HEK293T (cell line): ENCODE data around the gene CCDC80.

ENCODE experiments used
- CTCF ChIA-PET: fragments of 350-600 bp; formaldehyde crosslinking; extraction: SDS; loops from one replicate; lab custom pipeline; 2021; ENCODE audit warnings: antibody characterized with exemption, inconsistent platforms; lab: Yijun Ruan, JAX
- POLR2A ChIA-PET: fragments of 350-600 bp; formaldehyde crosslinking; extraction: SDS; loops from one replicate; lab custom pipeline; 2020; ENCODE audit warnings: antibody characterized with exemption, inconsistent platforms; lab: Yijun Ruan, JAX
- DNase-seq: peaks from one replicate; pipeline ENCODE4 v3.0.0; 2012; ENCODE audit warnings: mixed read lengths; ENCODE audit errors: extremely low spot score
- ARNT ChIP-seq: fragments of 450-650 bp; IDR thresholded peaks from 2 replicates; pipeline ENCODE4 v1.6.1; 2017; ENCODE audit warnings: mild to moderate bottlenecking
- BHLHE40 ChIP-seq: fragments of 450-650 bp; IDR thresholded peaks from 2 replicates; pipeline ENCODE4 v1.6.1; 2016; ENCODE audit warnings: mild to moderate bottlenecking, moderate library complexity, borderline replicate concordance
- CTBP1 ChIP-seq: fragments of 450-650 bp; IDR thresholded peaks from 2 replicates; pipeline ENCODE4 v1.6.1; 2016; ENCODE audit warnings: borderline replicate concordance
- ELF4 ChIP-seq: fragments of 450-650 bp; IDR thresholded peaks from 2 replicates; pipeline ENCODE4 v1.6.1; 2017; ENCODE audit warnings: antibody characterized with exemption
- FOXA1 ChIP-seq: fragments of 450-650 bp; IDR thresholded peaks from 2 replicates; pipeline ENCODE4 v1.6.1; 2016; ENCODE audit warnings: mild to moderate bottlenecking
- FOXK2 ChIP-seq: fragments of 450-650 bp; IDR thresholded peaks from 2 replicates; pipeline ENCODE4 v1.6.1; 2016; ENCODE audit warnings: mild to moderate bottlenecking
- FOXM1 ChIP-seq: fragments of 450-650 bp; IDR thresholded peaks from 2 replicates; pipeline ENCODE4 v1.6.1; 2017; ENCODE audit warnings: mild to moderate bottlenecking, borderline replicate concordance
- HDGF ChIP-seq: fragments of 450-650 bp; IDR thresholded peaks from 2 replicates; pipeline ENCODE4 v1.6.1; 2017; ENCODE audit warnings: antibody characterized with exemption, borderline replicate concordance
- L3MBTL2 ChIP-seq: fragments of 450-650 bp; conservative IDR thresholded peaks from 2 replicates; pipeline ENCODE4 v1.6.1; 2016; ENCODE audit warnings: mild to moderate bottlenecking
- LEF1 ChIP-seq: fragments of 450-650 bp; IDR thresholded peaks from 2 replicates; pipeline ENCODE4 v1.6.1; 2017; ENCODE audit warnings: mild to moderate bottlenecking, borderline replicate concordance
- NFRKB ChIP-seq: fragments of 450-650 bp; IDR thresholded peaks from 2 replicates; pipeline ENCODE4 v1.6.1; 2016; ENCODE audit warnings: mild to moderate bottlenecking, moderate library complexity
- PKNOX1 ChIP-seq: fragments of 450-650 bp; IDR thresholded peaks from 2 replicates; pipeline ENCODE4 v1.6.1; 2016
- SP1 ChIP-seq: fragments of 450-650 bp; IDR thresholded peaks from 2 replicates; pipeline ENCODE4 v1.6.1; 2017
- SUZ12 ChIP-seq: fragments of 450-650 bp; IDR thresholded peaks from 2 replicates; pipeline ENCODE4 v1.6.1; 2016; ENCODE audit warnings: mild to moderate bottlenecking
- TARDBP ChIP-seq: fragments of 450-650 bp; IDR thresholded peaks from 2 replicates; pipeline ENCODE4 v1.6.1; 2016
- ZNF384 ChIP-seq: fragments of 450-650 bp; IDR thresholded peaks from 2 replicates; pipeline ENCODE4 v1.6.1; 2016

CCDC80 gene

GRCh38 chr3:112653209-112653871 is 12.4 kb upstream of the CCDC80 start:
- DNase-seq, result no peak
- ChIA-PET CTCF (interaction anchor here (0.7 kb wide), 1 partner anchor 69 kb away, joined by 3 read pairs; no protein-coding TSS in a partner anchor), POLR2A (no interaction called here)
- TF ChIP-seq HDGF (no peak), FOXK2 (no peak), TARDBP (no peak), PKNOX1 (no peak), ZNF384 (no peak), ELF4 (no peak), CTBP1 (no peak), ARNT (no peak), LEF1 (no peak)

- ChIA-PET CTCF (interaction anchor here (1.3 kb wide), 1 partner anchor 9 kb away, joined by 4 read pairs; no protein-coding TSS in a partner anchor), POLR2A (no interaction called here)
- DNase-seq, result no peak
- TF ChIP-seq FOXK2, result no peak
- no peak for TF ChIP-seq ARNT
- no peak for TF ChIP-seq SP1
- no peak for TF ChIP-seq NFRKB
- TF ChIP-seq TARDBP, result no peak
- no peak for TF ChIP-seq SUZ12
- TF ChIP-seq LEF1, result no peak
- TF ChIP-seq ELF4, result no peak
- TF ChIP-seq FOXM1, result no peak
- TF ChIP-seq HDGF, result no peak
- no peak for TF ChIP-seq PKNOX1
- no peak for TF ChIP-seq BHLHE40
- TF ChIP-seq FOXA1, result no peak
- no peak for TF ChIP-seq L3MBTL2
- TF ChIP-seq CTBP1, result no peak
- TF ChIP-seq ZNF384, result no peak
Measured at GRCh38 chr3:112651516-112651915, 10.6 kb upstream of the CCDC80 start.

DNA sequence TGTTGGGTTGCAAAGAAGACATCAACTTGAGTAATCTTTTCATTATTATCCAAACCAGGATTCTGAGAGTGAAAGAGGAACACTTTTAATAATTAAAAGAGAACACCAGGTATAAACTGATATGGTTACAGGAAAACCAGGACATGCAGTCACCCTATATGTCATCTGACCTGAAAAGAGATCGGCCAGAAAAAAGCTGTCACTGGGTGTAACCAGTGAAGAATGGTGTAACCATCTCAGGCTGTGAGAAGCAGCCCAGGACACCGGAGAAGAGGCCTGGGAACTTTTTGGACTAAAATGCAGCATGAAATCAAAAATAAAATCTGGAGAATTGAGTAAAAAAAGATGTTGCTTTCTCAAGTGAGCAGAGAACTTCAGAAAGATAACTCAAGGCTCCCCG is 10.1 kb upstream of the CCDC80 start:
- ChIA-PET CTCF (interaction anchor here (1.3 kb wide), 1 partner anchor 8 kb away, joined by 4 read pairs; no protein-coding TSS in a partner anchor), POLR2A (no interaction called here)
- DNase-seq, result no peak
- TF ChIP-seq HDGF (no peak), FOXM1 (no peak), SUZ12 (no peak), PKNOX1 (no peak), NFRKB (no peak), ARNT (no peak), FOXK2 (no peak), ELF4 (no peak), SP1 (no peak), L3MBTL2 (no peak), TARDBP (no peak), ZNF384 (no peak), CTBP1 (no peak), LEF1 (no peak), FOXA1 (no peak), BHLHE40 (no peak)

- ChIA-PET POLR2A (no interaction called here), CTCF (interaction anchor here (1.2 kb wide), 1 partner anchor 35 kb away, joined by 3 read pairs; no protein-coding TSS in a partner anchor)
- DNase-seq, result no peak
- TF ChIP-seq PKNOX1, result no peak
- TF ChIP-seq NFRKB, result no peak
- TF ChIP-seq L3MBTL2, result no peak
- no peak for TF ChIP-seq SUZ12
- TF ChIP-seq BHLHE40, result no peak
- no peak for TF ChIP-seq ZNF384
- no peak for TF ChIP-seq ELF4
- TF ChIP-seq HDGF, result no peak
- no peak for TF ChIP-seq CTBP1
- TF ChIP-seq TARDBP, result no peak
- TF ChIP-seq FOXA1, result no peak
- no peak for TF ChIP-seq FOXM1
- no peak for TF ChIP-seq FOXK2
- TF ChIP-seq SP1, result no peak
- no peak for TF ChIP-seq ARNT
- no peak for TF ChIP-seq LEF1
Measured at GRCh38 chr3:112650482-112650881, 9.5 kb upstream of the CCDC80 start.

DNA sequence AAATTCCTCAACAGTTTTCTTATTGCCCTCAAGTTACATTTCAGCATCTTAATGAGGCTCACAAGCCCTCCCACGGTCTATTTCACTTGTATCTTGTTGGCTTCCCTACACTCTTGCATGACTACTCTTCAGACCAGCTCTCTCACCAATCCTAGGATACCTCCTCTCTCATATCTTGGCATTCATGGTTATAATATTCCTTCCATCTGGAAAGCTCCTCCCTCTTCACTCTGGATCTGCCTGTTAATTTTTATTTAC is 8.5 kb upstream of the CCDC80 start:
- no peak for DNase-seq
- ChIA-PET POLR2A (no interaction called here), CTCF (interaction anchor here (1.2 kb wide), 1 partner anchor 36 kb away, joined by 3 read pairs; no protein-coding TSS in a partner anchor)
- TF ChIP-seq CTBP1, result no peak
- no peak for TF ChIP-seq NFRKB
- TF ChIP-seq ZNF384, result no peak
- no peak for TF ChIP-seq FOXK2
- TF ChIP-seq L3MBTL2, result no peak
- no peak for TF ChIP-seq SUZ12
- TF ChIP-seq FOXM1, result no peak
- TF ChIP-seq BHLHE40, result no peak
- TF ChIP-seq HDGF, result no peak
- TF ChIP-seq FOXA1, result no peak
- no peak for TF ChIP-seq ELF4
- no peak for TF ChIP-seq LEF1
- no peak for TF ChIP-seq PKNOX1
- TF ChIP-seq TARDBP, result no peak
- TF ChIP-seq SP1, result no peak
- TF ChIP-seq ARNT, result no peak
